KMS-11 (cell line): ENCODE data around the gene TDO2.
"Not testable (repeated sequence)": the region's sequence is repeated elsewhere in the genome, so short reads cannot be mapped to it uniquely, and the experiment has no call there.

Source experiments
- H2AFZ ChIP-seq: fragments of 200-600 bp; sonication (generic); 2 replicates; pipeline ENCODE4 v1.6.1; 2016; ENCODE audit warnings: antibody characterized with exemption, mixed run types, low read depth
- H3K27ac ChIP-seq: fragments of 200-600 bp; sonication (generic); 2 replicates; pipeline ENCODE4 v1.6.1; 2016; ENCODE audit warnings: mild to moderate bottlenecking, mixed run types
- H3K27me3 ChIP-seq: fragments of 200-600 bp; sonication (generic); 2 replicates; pipeline ENCODE4 v1.6.1; 2017; ENCODE audit warnings: mild to moderate bottlenecking, low read depth, mixed run types, moderate library complexity; ENCODE audit not compliant: insufficient read depth
- H3K36me3 ChIP-seq: fragments of 200-600 bp; sonication (generic); 2 replicates; pipeline ENCODE4 v1.6.1; 2017; ENCODE audit warnings: mild to moderate bottlenecking, mixed run types; ENCODE audit not compliant: insufficient read depth
- H3K4me1 ChIP-seq: fragments of 200-600 bp; sonication (generic); 2 replicates; pipeline ENCODE4 v1.6.1; 2016; ENCODE audit warnings: mild to moderate bottlenecking, low read depth, mixed run types; ENCODE audit not compliant: poor library complexity, severe bottlenecking
- H3K4me2 ChIP-seq: fragments of 200-600 bp; sonication (generic); 2 replicates; pipeline ENCODE4 v1.7.0; 2016; ENCODE audit warnings: mild to moderate bottlenecking, mixed run types
- H3K4me3 ChIP-seq: fragments of 200-600 bp; sonication (generic); IDR thresholded peaks from 2 replicates; pipeline ENCODE4 v1.6.1; 2017; ENCODE audit warnings: low read depth, low read length, mixed read lengths; ENCODE audit not compliant: insufficient read depth
- H3K79me2 ChIP-seq: fragments of 200-600 bp; sonication (generic); 2 replicates; pipeline ENCODE4 v1.6.1; 2016; ENCODE audit warnings: low read depth, mixed run types; ENCODE audit not compliant: insufficient read depth
- H3K9ac ChIP-seq: fragments of 200-600 bp; sonication (generic); 2 replicates; pipeline ENCODE4 v1.6.1; 2016; ENCODE audit warnings: mild to moderate bottlenecking, mixed run types
- H4K20me1 ChIP-seq: fragments of 200-600 bp; sonication (generic); 2 replicates; pipeline ENCODE4 v1.6.1; 2016; ENCODE audit warnings: mild to moderate bottlenecking, mixed run types; ENCODE audit not compliant: insufficient read depth
- TF ChIP-seq, protein P1 (sequence below): fragments of 200-600 bp; sonication (generic); conservative IDR thresholded peaks from 2 replicates; pipeline ENCODE4 v1.6.1; 2017; ENCODE audit warnings: low read depth, mild to moderate bottlenecking, antibody characterized with exemption, low read length, moderate library complexity, mixed read lengths

TDO2 gene

DNA sequence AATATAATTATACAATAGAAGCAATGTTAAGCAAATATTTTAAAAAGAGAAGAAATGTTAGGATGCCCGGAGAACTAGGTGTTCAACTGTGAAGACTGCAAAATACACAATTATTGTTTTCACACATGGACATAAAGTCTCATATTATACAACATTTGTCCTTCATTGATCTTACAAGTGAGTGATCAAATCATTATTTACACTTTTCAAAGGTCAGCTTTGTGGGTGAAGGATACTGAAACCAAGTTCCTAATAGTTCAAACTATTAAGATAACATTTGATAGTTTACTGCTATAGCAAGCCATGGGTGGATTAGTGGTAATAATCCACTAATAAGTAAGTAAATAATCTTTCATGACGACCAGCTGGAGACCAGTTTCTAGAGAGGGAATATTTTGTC is 26.8 kb downstream of the TDO2 start:
- no peak overlapping the region for H3K4me3 ChIP-seq
- no peak overlapping the region for H2AFZ ChIP-seq
- H3K27me3 ChIP-seq = no peaks in the 10 kb centered on the region
- no peak overlapping the region for H3K4me2 ChIP-seq
- no peak overlapping the region for H3K9ac ChIP-seq
- H3K4me1 ChIP-seq = no peaks in the 10 kb centered on the region
- TF ChIP-seq, protein P1, sequence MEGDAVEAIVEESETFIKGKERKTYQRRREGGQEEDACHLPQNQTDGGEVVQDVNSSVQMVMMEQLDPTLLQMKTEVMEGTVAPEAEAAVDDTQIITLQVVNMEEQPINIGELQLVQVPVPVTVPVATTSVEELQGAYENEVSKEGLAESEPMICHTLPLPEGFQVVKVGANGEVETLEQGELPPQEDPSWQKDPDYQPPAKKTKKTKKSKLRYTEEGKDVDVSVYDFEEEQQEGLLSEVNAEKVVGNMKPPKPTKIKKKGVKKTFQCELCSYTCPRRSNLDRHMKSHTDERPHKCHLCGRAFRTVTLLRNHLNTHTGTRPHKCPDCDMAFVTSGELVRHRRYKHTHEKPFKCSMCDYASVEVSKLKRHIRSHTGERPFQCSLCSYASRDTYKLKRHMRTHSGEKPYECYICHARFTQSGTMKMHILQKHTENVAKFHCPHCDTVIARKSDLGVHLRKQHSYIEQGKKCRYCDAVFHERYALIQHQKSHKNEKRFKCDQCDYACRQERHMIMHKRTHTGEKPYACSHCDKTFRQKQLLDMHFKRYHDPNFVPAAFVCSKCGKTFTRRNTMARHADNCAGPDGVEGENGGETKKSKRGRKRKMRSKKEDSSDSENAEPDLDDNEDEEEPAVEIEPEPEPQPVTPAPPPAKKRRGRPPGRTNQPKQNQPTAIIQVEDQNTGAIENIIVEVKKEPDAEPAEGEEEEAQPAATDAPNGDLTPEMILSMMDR = no peak
- H3K27ac ChIP-seq = no peak overlapping the region
- H3K36me3 ChIP-seq = no peaks in the 10 kb centered on the region
- no peaks in the 10 kb centered on the region for H4K20me1 ChIP-seq
- no peaks in the 10 kb centered on the region for H3K79me2 ChIP-seq

DNA sequence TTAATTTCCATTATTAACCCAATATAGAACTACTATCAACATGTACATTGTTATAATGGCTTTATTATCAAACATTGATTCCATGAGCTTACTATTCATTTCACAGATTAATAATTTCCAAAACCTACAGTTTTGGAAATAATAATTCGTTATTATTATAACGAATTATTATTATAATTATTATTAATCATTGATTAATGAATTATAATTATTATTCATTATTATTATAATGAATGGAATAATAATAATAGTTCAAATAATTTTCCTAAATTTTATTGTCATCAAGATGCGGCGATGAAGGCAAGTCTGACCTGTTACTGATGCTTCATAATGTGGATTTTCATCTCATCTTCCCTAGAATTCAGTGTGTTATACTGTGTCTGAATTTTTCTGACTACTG is 28.1 kb downstream of the TDO2 start:
- Histone ChIP-seq H3K36me3 (no peaks in the 10 kb centered on the region; the same call in 1 of the 2 replicates), H3K4me2 (no peak overlapping the region), H3K4me3 (no peak overlapping the region), H3K4me1 (no peaks in the 10 kb centered on the region), H3K9ac (no peak overlapping the region), H3K27ac (no peak overlapping the region), H3K79me2 (no peaks in the 10 kb centered on the region), H2AFZ (no peak overlapping the region), H3K27me3 (no peaks in the 10 kb centered on the region), H4K20me1 (no peaks in the 10 kb centered on the region)
- TF ChIP-seq, protein P1 = no peak

DNA sequence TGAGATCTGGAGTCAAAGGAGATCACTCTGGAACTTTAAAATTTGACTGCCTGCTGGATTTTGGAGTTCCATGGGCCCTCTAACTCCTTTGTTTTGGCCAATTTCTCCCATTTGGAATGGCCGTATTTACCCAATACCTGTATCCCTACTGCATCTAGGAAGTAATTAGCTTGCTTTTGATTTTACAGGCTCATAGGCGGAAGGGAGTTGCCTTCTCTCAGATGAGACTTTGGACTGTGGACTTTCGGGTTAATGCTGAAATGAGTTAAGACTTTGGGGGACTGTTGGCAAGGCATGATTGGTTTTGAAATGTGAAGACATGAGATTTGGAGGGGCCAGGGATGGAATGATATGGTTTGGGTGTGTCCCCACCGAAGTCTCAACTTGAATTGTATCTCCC is 31.1 kb downstream of the TDO2 start:
- H3K36me3 ChIP-seq, H3K9ac ChIP-seq, H3K4me1 ChIP-seq, H3K4me3 ChIP-seq, H3K79me2 ChIP-seq, H3K27me3 ChIP-seq, H3K27ac ChIP-seq, H2AFZ ChIP-seq, H4K20me1 ChIP-seq, H3K4me2 ChIP-seq: not testable (repeated sequence)

DNA sequence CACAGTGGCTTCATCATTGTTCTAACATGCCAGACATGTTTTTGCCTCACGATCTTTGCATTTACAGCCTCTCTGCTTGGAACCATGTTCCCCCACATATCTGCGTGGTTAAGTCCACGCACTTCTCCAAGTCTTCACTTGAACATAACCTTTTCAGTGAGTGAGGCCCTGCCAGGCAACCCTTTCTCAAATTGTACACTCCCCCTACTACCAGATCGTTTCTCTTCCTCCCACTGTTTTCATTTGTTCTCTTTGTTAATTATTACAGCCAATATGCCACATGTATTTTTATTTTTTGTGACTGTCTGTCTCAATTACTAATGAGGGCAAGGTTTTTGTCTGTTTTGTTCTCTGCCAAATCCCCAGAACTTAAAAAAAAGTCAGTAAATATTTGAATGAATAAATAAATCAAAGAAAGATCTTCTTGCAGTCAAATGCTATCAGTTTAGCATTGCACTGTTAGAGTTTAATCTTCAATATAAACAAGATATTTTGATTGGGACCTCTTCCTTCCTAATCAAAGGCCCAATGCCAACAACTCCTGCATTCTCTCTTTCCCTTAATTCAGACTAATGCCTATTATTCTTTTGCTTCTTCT is 32.0 kb downstream of the TDO2 start:
- no peak overlapping the region for H3K4me3 ChIP-seq
- H3K27me3 ChIP-seq = no peaks in the 10 kb centered on the region
- no peak overlapping the region for H3K4me2 ChIP-seq
- no peak overlapping the region for H3K27ac ChIP-seq
- TF ChIP-seq, protein P1 = no peak
- no peak overlapping the region for H2AFZ ChIP-seq
- no peaks in the 10 kb centered on the region; the same call in 1 of the 2 replicates for H3K36me3 ChIP-seq
- no peaks in the 10 kb centered on the region for H4K20me1 ChIP-seq
- no peaks in the 10 kb centered on the region for H3K79me2 ChIP-seq
- no peaks in the 10 kb centered on the region for H3K4me1 ChIP-seq
- no peak overlapping the region for H3K9ac ChIP-seq

DNA sequence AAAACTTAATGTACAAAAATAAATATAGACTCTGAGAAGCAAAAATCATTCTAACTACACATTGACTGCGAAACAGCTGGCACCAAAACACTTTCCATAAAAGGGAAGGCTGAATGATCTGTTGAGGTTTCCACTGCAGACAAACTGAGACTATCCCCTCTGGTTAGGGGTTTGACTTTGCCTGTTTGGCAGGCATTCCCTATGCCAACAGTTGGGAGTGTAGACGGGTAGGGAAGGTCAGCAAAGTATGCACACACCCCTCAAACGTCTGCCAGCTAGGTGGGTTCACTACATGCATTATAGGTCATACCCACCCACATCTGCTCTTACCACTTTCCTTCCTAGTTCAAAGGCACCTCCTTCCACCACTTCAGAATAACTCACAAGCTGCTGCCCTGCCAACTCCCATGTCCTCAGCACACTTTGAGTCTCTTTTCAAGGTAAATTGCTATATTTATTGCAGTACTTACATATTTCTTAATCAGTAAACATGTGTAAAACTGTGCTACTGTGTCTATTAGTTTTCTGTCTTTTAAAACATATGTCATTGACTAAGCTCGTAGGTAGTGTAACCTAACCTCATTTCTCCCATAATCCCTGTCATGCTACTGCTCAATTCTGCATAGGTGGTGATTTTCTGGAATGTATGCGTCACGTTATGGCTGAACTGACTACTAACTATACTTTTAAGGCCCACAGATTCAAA is 37.7 kb downstream of the TDO2 start:
- no peak overlapping the region for H2AFZ ChIP-seq
- no peaks in the 10 kb centered on the region for H3K79me2 ChIP-seq
- no peak overlapping the region for H3K27ac ChIP-seq
- no peaks in the 10 kb centered on the region for H3K4me1 ChIP-seq
- TF ChIP-seq, protein P1 = no peak
- H3K36me3 ChIP-seq = no peaks in the 10 kb centered on the region; the same call in 1 of the 2 replicates
- H4K20me1 ChIP-seq = no peaks in the 10 kb centered on the region
- no peak overlapping the region for H3K4me2 ChIP-seq
- no peaks in the 10 kb centered on the region for H3K27me3 ChIP-seq
- no peak overlapping the region for H3K4me3 ChIP-seq
- H3K9ac ChIP-seq = no peak overlapping the region
